GM23338 (cell line): ENCODE measurements around the gene DCTN2. TPM values are rescaled to one million over a fixed set of nuclear protein-coding genes. Genes with fewer than 3 reads are reported as not detected.

Source experiments
- ATAC-seq: fragments of 200-7000 bp; cut with Tn5 transposase; 3 replicates; pipeline ENCODE4 v1.9.1; 2020
- DNase-seq: peaks from one replicate; pipeline ENCODE4 v3.0.0-alpha.2; 2015; ENCODE audit warnings: low spot score
- H2AFZ ChIP-seq: fragments of 200-600 bp; sonication (generic); 2 replicates; pipeline ENCODE4 v1.8.0; 2016; ENCODE audit warnings: antibody characterized with exemption, mild to moderate bottlenecking, moderate library complexity
- H3F3A ChIP-seq: fragments of 200-600 bp; sonication (generic); replicated peaks from 2 replicates; pipeline ENCODE4 v1.8.0; 2017; ENCODE audit warnings: antibody characterized with exemption, mixed run types, low read depth
- H3K27ac ChIP-seq: fragments of 200-600 bp; sonication (generic); 2 replicates; pipeline ENCODE4 v1.6.1; 2016; ENCODE audit warnings: low read depth
- H3K27me3 ChIP-seq: fragments of 200-600 bp; sonication (generic); 2 replicates; pipeline ENCODE4 v1.8.0; 2016; ENCODE audit warnings: mild to moderate bottlenecking, mixed run types, moderate library complexity; ENCODE audit not compliant: insufficient read depth
- H3K36me3 ChIP-seq: fragments of 200-600 bp; sonication (generic); 2 replicates; pipeline ENCODE4 v1.8.0; 2016; ENCODE audit warnings: mild to moderate bottlenecking; ENCODE audit not compliant: insufficient read depth
- H3K4me1 ChIP-seq: fragments of 200-600 bp; sonication (generic); 2 replicates; pipeline ENCODE4 v1.8.0; 2016; ENCODE audit warnings: mild to moderate bottlenecking, moderate library complexity; ENCODE audit not compliant: insufficient read depth
- H3K4me2 ChIP-seq: fragments of 200-600 bp; sonication (generic); 2 replicates; pipeline ENCODE4 v1.7.1; 2017; ENCODE audit warnings: mixed run types
- H3K4me3 ChIP-seq: fragments of 200-600 bp; sonication (generic); 2 replicates; pipeline ENCODE4 v1.6.1; 2016; ENCODE audit warnings: mixed run types
- H3K79me2 ChIP-seq: fragments of 200-600 bp; sonication (generic); replicated peaks from 2 replicates; pipeline ENCODE4 v1.8.0; 2017; ENCODE audit warnings: mild to moderate bottlenecking; ENCODE audit not compliant: insufficient read depth
- H3K9me2 ChIP-seq: fragments of 200-600 bp; sonication (generic); 2 replicates; pipeline ENCODE4 v1.8.0; 2017; ENCODE audit not compliant: insufficient read depth
- H4K20me1 ChIP-seq: fragments of 200-600 bp; sonication (generic); replicated peaks from 2 replicates; pipeline ENCODE4 v1.8.0; 2017; ENCODE audit warnings: mild to moderate bottlenecking; ENCODE audit not compliant: insufficient read depth
- H3K27ac Mint-ChIP-seq: 2 replicates; pipeline ENCODE4 v1.8.0; 2020; ENCODE audit warnings: inconsistent platforms, mild to moderate bottlenecking, moderate library complexity, mixed read lengths
- H3K27me3 Mint-ChIP-seq: 3 replicates; pipeline ENCODE4 v1.8.0; 2022; ENCODE audit warnings: low read depth, mild to moderate bottlenecking, moderate library complexity, mixed read lengths, inconsistent platforms; ENCODE audit not compliant: insufficient read depth, poor library complexity
- H3K36me3 Mint-ChIP-seq: 3 replicates; pipeline ENCODE4 v1.8.0; 2021; ENCODE audit warnings: low read depth, mild to moderate bottlenecking, inconsistent platforms, moderate library complexity, mixed read lengths
- H3K4me1 Mint-ChIP-seq: 3 replicates; pipeline ENCODE4 v1.8.0; 2020; ENCODE audit warnings: mild to moderate bottlenecking, inconsistent platforms, mixed read lengths
- H3K4me3 Mint-ChIP-seq: 3 replicates; pipeline ENCODE4 v1.8.0; 2021; ENCODE audit warnings: moderate library complexity, mild to moderate bottlenecking, inconsistent platforms, mixed read lengths
- H3K9me3 Mint-ChIP-seq: 3 replicates; pipeline ENCODE4 v1.8.0; 2020; ENCODE audit warnings: moderate library complexity, mild to moderate bottlenecking, inconsistent platforms, mixed read lengths
- CREB1 ChIP-seq: fragments of 250-450 bp; sonication (Bioruptor Pico); IDR thresholded peaks from 2 replicates; pipeline ENCODE4 v1.5.0; 2020; ENCODE audit warnings: low read depth, mild to moderate bottlenecking, moderate library complexity
- EZH2 ChIP-seq: fragments of 200-600 bp; sonication (generic); IDR thresholded peaks from one replicate; pipeline ENCODE4 v1.8.0; 2017; ENCODE audit warnings: antibody characterized with exemption, mild to moderate bottlenecking, low read depth; ENCODE audit not compliant: unreplicated experiment
- EZH2phosphoT487 ChIP-seq: fragments of 200-600 bp; sonication (generic); IDR thresholded peaks from one replicate; pipeline ENCODE4 v1.8.1; 2018; ENCODE audit warnings: antibody characterized with exemption; ENCODE audit not compliant: unreplicated experiment
- JUNB ChIP-seq: IDR thresholded peaks from one replicate; pipeline ENCODE4 v1.6.1; 2016; ENCODE audit warnings: antibody characterized with exemption; ENCODE audit not compliant: unreplicated experiment
- NANOG ChIP-seq: IDR thresholded peaks from 2 replicates; pipeline ENCODE4 v1.6.1; 2016; ENCODE audit warnings: antibody characterized with exemption, borderline replicate concordance
- POLR2AphosphoS5 ChIP-seq: IDR thresholded peaks from 2 replicates; pipeline ENCODE4 v1.6.1; 2016; ENCODE audit warnings: antibody characterized with exemption, low read depth
- REST ChIP-seq: IDR thresholded peaks from one replicate; pipeline ENCODE4 v1.6.1; 2018; ENCODE audit warnings: antibody characterized with exemption; ENCODE audit not compliant: unreplicated experiment
- STAT1 ChIP-seq: IDR thresholded peaks from one replicate; pipeline ENCODE4 v1.6.1; 2016; ENCODE audit warnings: antibody characterized with exemption; ENCODE audit not compliant: unreplicated experiment
- ZNF114 ChIP-seq: fragments of 250-450 bp; sonication (Bioruptor Pico); IDR thresholded peaks from 2 replicates; pipeline ENCODE4 v1.5.0; 2020; ENCODE audit warnings: mild to moderate bottlenecking, moderate library complexity
- ZNF331 ChIP-seq: fragments of 250-450 bp; sonication (Bioruptor Pico); IDR thresholded peaks from 2 replicates; pipeline ENCODE4 v1.5.0; 2020; ENCODE audit warnings: low read depth, mild to moderate bottlenecking, moderate library complexity
- polyA plus RNA-seq: library from polyadenylated mRNA; unstranded; fragments of >200 nt; fragmentation: Nextera tagmentation; extraction: Ambion mirVana; gene quantifications from 2 replicates; pipeline ENCODE4 v1.2.1, GENCODE V29; 2016
- total RNA-seq: library from RNA; depleted of rRNA; stranded (reverse); fragments of >200 nt; shearing (Covaris generic); gene quantifications from 2 replicates; pipeline ENCODE4 v1.2.3, GENCODE V29; 2014
- TF ChIP-seq, protein P1 (sequence below): fragments of 250-450 bp; sonication (Bioruptor Pico); IDR thresholded peaks from 2 replicates; pipeline ENCODE4 v1.5.0; 2020; ENCODE audit warnings: mild to moderate bottlenecking, moderate library complexity
- TF ChIP-seq, protein P2 (sequence below), 2 experiments: fragments of 200-600 bp in 1 of 2; sonication (generic) in 1 of 2; conservative IDR thresholded peaks; 2 replicates each; pipeline versions ENCODE4 v1.5.1 to v1.6.1; 2016 to 2017; ENCODE audit warnings: antibody characterized with exemption in 2 of 2, low read depth in 2 of 2, mild to moderate bottlenecking in 2 of 2, moderate library complexity in 1 of 2
- TF ChIP-seq, protein P3 (sequence below): IDR thresholded peaks from 2 replicates; pipeline ENCODE4 v1.6.1; 2016; ENCODE audit warnings: antibody characterized with exemption

DCTN2 gene
- total and polyA plus RNA-seq, 2 experiments from 2014 or later: 56.1 to 157 TPM

DNA sequence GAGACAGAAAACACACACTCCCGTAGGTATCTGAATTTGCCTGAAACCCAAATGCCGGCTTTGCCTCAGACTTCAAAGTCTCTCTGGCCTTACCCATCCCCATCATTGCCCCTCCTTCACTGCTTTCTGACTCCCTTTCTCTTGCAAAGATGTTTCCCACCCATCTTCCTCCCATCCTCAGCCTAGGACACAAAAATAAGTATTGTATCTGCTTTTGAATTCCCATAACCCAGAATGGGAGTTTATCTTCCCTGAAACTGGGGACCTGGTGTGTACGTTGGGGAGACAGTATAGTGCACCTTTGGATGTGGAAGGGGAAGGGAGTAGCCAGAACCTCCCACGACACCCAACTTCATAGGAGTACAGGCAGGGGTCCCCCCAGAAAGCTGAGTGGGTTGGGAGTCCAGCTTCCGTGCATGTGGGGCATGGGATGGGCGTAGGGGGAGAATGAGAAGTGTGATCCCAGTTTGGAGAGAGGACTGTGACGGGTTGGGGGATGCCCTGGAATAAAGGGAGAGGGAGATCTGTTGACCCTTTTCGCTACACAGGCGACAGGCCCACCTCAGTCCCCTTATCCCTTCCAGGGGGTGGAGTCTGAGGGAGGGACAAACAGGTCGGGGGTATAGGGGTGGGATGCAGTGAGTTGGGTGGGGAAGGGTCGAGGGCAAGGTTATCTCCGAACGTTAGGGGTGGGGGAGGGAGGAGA, 2.4 kb upstream of the DCTN2 start:
- Histone ChIP-seq H3F3A (peaks cover 12% of the 10 kb centered on the region), H3K9me2 (no peaks in the 10 kb centered on the region), H3K79me2 (peaks cover 57% of the 10 kb centered on the region), H3K27ac (no peak overlapping the region), H3K36me3 (no peaks in the 10 kb centered on the region), H3K27me3 (peaks cover 14% of the 10 kb centered on the region), H3K4me2 (peak overlapping the region; percentile 88), H3K4me3 (peak overlapping the region; percentile 99), H3K4me1 (peaks cover 33% of the 10 kb centered on the region), H2AFZ (peak overlapping the region; percentile 88), H4K20me1 (peaks cover 18% of the 10 kb centered on the region)
- peak overlapping the region; percentile 79 for H3K4me3 Mint-ChIP-seq
- H3K9me3 Mint-ChIP-seq: no peaks in the 10 kb centered on the region
- H3K27me3 Mint-ChIP-seq: peaks cover 13% of the 10 kb centered on the region
- H3K27ac Mint-ChIP-seq: no peak overlapping the region
- TF ChIP-seq NANOG (no peak), ZNF114 (no peak), CREB1 (CRISPR knock-in tag) (no peak), POLR2AphosphoS5 (no peak), EZH2phosphoT487 (no peak), STAT1 (no peak), EZH2 (no peak), JUNB (no peak), ZNF331 (no peak), REST (no peak)
- TF ChIP-seq, protein P1, sequence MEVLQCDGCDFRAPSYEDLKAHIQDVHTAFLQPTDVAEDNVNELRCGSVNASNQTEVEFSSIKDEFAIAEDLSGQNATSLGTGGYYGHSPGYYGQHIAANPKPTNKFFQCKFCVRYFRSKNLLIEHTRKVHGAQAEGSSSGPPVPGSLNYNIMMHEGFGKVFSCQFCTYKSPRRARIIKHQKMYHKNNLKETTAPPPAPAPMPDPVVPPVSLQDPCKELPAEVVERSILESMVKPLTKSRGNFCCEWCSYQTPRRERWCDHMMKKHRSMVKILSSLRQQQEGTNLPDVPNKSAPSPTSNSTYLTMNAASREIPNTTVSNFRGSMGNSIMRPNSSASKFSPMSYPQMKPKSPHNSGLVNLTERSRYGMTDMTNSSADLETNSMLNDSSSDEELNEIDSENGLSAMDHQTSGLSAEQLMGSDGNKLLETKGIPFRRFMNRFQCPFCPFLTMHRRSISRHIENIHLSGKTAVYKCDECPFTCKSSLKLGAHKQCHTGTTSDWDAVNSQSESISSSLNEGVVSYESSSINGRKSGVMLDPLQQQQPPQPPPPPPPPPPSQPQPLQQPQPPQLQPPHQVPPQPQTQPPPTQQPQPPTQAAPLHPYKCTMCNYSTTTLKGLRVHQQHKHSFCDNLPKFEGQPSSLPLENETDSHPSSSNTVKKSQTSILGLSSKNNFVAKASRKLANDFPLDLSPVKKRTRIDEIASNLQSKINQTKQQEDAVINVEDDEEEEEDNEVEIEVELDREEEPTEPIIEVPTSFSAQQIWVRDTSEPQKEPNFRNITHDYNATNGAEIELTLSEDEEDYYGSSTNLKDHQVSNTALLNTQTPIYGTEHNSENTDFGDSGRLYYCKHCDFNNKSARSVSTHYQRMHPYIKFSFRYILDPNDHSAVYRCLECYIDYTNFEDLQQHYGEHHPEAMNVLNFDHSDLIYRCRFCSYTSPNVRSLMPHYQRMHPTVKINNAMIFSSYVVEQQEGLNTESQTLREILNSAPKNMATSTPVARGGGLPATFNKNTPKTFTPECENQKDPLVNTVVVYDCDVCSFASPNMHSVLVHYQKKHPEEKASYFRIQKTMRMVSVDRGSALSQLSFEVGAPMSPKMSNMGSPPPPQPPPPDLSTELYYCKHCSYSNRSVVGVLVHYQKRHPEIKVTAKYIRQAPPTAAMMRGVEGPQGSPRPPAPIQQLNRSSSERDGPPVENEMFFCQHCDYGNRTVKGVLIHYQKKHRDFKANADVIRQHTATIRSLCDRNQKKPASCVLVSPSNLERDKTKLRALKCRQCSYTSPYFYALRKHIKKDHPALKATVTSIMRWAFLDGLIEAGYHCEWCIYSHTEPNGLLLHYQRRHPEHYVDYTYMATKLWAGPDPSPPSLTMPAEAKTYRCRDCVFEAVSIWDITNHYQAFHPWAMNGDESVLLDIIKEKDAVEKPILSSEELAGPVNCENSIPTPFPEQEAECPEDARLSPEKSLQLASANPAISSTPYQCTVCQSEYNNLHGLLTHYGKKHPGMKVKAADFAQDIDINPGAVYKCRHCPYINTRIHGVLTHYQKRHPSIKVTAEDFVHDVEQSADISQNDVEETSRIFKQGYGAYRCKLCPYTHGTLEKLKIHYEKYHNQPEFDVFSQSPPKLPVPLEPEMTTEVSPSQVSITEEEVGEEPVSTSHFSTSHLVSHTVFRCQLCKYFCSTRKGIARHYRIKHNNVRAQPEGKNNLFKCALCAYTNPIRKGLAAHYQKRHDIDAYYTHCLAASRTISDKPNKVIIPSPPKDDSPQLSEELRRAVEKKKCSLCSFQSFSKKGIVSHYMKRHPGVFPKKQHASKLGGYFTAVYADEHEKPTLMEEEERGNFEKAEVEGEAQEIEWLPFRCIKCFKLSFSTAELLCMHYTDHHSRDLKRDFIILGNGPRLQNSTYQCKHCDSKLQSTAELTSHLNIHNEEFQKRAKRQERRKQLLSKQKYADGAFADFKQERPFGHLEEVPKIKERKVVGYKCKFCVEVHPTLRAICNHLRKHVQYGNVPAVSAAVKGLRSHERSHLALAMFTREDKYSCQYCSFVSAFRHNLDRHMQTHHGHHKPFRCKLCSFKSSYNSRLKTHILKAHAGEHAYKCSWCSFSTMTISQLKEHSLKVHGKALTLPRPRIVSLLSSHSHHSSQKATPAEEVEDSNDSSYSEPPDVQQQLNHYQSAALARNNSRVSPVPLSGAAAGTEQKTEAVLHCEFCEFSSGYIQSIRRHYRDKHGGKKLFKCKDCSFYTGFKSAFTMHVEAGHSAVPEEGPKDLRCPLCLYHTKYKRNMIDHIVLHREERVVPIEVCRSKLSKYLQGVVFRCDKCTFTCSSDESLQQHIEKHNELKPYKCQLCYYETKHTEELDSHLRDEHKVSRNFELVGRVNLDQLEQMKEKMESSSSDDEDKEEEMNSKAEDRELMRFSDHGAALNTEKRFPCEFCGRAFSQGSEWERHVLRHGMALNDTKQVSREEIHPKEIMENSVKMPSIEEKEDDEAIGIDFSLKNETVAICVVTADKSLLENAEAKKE (CRISPR knock-in tag): no peak
- TF ChIP-seq, protein P2, sequence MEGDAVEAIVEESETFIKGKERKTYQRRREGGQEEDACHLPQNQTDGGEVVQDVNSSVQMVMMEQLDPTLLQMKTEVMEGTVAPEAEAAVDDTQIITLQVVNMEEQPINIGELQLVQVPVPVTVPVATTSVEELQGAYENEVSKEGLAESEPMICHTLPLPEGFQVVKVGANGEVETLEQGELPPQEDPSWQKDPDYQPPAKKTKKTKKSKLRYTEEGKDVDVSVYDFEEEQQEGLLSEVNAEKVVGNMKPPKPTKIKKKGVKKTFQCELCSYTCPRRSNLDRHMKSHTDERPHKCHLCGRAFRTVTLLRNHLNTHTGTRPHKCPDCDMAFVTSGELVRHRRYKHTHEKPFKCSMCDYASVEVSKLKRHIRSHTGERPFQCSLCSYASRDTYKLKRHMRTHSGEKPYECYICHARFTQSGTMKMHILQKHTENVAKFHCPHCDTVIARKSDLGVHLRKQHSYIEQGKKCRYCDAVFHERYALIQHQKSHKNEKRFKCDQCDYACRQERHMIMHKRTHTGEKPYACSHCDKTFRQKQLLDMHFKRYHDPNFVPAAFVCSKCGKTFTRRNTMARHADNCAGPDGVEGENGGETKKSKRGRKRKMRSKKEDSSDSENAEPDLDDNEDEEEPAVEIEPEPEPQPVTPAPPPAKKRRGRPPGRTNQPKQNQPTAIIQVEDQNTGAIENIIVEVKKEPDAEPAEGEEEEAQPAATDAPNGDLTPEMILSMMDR (conservative IDR thresholded peaks at IDR 0.05; ENCODE audit: low read depth in 2 of 2): no peak
- TF ChIP-seq, protein P3, sequence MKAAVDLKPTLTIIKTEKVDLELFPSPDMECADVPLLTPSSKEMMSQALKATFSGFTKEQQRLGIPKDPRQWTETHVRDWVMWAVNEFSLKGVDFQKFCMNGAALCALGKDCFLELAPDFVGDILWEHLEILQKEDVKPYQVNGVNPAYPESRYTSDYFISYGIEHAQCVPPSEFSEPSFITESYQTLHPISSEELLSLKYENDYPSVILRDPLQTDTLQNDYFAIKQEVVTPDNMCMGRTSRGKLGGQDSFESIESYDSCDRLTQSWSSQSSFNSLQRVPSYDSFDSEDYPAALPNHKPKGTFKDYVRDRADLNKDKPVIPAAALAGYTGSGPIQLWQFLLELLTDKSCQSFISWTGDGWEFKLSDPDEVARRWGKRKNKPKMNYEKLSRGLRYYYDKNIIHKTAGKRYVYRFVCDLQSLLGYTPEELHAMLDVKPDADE: no peak
- H3K36me3 Mint-ChIP-seq: peaks cover 3% of the 10 kb centered on the region; the same call in 2 of the 3 replicates
- DNase-seq: peak; percentile 42
- peaks cover 59% of the 10 kb centered on the region for H3K4me1 Mint-ChIP-seq
- ATAC-seq: peak; percentile 8
